Chondrocyte (in vitro differentiated cells): ENCODE measurements around the gene CLASP1. TPM values are rescaled to one million over a fixed set of nuclear protein-coding genes. Genes with fewer than 3 reads are reported as not detected.

ENCODE experiments used
- DNase-seq: peaks from one replicate; pipeline ENCODE4 v3.0.0; 2021; ENCODE audit warnings: mixed read lengths, low spot score
- H3K27ac Mint-ChIP-seq: one replicate; pipeline ENCODE4 v1.8.0; 2021; ENCODE audit warnings: mild to moderate bottlenecking, moderate library complexity, mixed read lengths; ENCODE audit not compliant: unreplicated experiment
- H3K27me3 Mint-ChIP-seq: 2 replicates; pipeline ENCODE4 v1.8.0; 2021; ENCODE audit warnings: low read depth, mixed read lengths
- H3K36me3 Mint-ChIP-seq: 2 replicates; pipeline ENCODE4 v1.8.0; 2021; ENCODE audit warnings: low read depth, mixed read lengths
- H3K4me1 Mint-ChIP-seq: 2 replicates; pipeline ENCODE4 v1.8.0; 2021; ENCODE audit warnings: low read depth, mild to moderate bottlenecking, mixed read lengths
- H3K4me3 Mint-ChIP-seq: one replicate; pipeline ENCODE4 v1.8.0; 2021; ENCODE audit warnings: mild to moderate bottlenecking, moderate library complexity, mixed read lengths; ENCODE audit not compliant: unreplicated experiment
- H3K9me3 Mint-ChIP-seq: 2 replicates; pipeline ENCODE4 v1.8.0; 2021; ENCODE audit warnings: low read depth, mixed read lengths
- total RNA-seq: library from RNA; stranded (reverse); gene quantifications from 3 replicates; pipeline ENCODE4 v1.2.1, GENCODE V29; 2021
- TF ChIP-seq, protein P1 (sequence below): fragments of 200-600 bp; sonication (generic); IDR thresholded peaks from 2 replicates; pipeline ENCODE4 v1.5.0; 2021; ENCODE audit warnings: antibody characterized with exemption, mild to moderate bottlenecking, moderate library complexity

Gene CLASP1
- total RNA-seq, 1 donor from 2014 or later = 56.0 TPM

- no peaks in the 10 kb centered on the region for H3K27me3 Mint-ChIP-seq
- H3K4me3 Mint-ChIP-seq = no peak overlapping the region
- TF ChIP-seq, protein P1, sequence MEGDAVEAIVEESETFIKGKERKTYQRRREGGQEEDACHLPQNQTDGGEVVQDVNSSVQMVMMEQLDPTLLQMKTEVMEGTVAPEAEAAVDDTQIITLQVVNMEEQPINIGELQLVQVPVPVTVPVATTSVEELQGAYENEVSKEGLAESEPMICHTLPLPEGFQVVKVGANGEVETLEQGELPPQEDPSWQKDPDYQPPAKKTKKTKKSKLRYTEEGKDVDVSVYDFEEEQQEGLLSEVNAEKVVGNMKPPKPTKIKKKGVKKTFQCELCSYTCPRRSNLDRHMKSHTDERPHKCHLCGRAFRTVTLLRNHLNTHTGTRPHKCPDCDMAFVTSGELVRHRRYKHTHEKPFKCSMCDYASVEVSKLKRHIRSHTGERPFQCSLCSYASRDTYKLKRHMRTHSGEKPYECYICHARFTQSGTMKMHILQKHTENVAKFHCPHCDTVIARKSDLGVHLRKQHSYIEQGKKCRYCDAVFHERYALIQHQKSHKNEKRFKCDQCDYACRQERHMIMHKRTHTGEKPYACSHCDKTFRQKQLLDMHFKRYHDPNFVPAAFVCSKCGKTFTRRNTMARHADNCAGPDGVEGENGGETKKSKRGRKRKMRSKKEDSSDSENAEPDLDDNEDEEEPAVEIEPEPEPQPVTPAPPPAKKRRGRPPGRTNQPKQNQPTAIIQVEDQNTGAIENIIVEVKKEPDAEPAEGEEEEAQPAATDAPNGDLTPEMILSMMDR = peak; percentile 81
- peaks cover 14% of the 10 kb centered on the region for H3K4me1 Mint-ChIP-seq
- DNase-seq = no peak
- H3K36me3 Mint-ChIP-seq = no peaks in the 10 kb centered on the region
- H3K27ac Mint-ChIP-seq = peak overlapping the region; percentile 62
- H3K9me3 Mint-ChIP-seq = no peaks in the 10 kb centered on the region
Observed at GRCh38 chr2:121596221-121597080, 52.8 kb downstream of the CLASP1 start.

DNA sequence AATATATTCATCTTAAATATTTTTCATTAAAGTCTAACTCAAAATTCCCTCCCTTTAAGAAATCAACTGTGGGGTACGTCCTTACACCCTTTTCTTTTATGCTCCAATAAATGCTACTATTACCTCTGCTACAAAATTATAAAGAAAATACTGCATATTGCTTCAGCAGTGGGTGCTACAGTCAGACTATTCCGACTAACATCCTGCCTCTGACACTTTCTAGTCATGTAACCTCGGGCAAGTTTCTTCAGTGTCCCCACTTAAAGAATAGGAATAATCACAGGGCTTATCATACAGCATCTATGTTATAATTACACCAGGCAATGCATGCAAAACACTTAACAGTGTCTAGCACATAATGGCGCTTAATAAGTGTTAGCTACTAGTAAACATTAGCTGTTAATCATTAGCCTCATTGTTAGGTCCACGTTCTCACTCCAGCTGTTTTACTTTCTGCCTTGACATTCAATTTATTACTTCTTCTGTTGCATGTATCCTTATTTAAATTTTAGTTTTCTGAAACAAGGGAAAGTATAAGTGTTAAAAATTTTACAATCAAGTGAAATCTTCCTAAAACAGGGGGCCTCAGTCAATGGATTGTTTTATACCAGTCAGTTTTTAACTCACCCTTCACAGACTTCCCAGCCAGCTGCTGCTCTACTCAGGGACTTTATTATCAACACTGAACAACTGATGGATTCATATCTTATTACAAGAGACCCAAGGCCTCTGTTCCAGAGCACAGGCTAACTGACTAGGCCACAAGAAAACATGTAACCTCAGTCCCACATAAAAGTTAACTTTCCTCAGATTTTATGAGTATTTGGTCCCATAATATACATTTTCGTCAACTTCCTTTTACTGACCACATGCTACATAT lies 54.0 kb downstream of the CLASP1 start:
- no peak for DNase-seq
- Mint-ChIP-seq H3K9me3 (no peaks in the 10 kb centered on the region), H3K36me3 (no peaks in the 10 kb centered on the region), H3K4me3 (no peak overlapping the region), H3K27me3 (no peaks in the 10 kb centered on the region), H3K27ac (peak overlapping the region; percentile 18), H3K4me1 (peaks cover 10% of the 10 kb centered on the region)
- TF ChIP-seq, protein P1 = no peak

DNA sequence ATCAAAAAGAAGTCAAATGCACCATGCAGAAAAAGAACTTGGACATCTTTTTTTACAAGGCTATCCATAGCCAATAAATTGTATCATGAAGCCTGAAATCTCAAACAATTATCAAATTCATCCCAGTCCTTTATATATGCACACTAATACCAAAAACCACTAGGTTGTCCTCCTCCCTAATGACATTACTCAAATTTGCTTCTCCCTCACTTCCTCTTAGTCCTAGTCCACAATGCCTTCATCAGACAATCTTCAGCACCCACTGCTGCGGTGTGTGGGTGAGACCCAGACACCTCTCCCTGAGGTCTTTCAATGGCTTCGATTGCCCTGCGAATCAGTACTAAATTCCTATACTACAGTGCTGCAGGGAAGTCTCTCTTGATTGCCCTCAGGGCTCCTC lies 58.1 kb downstream of the CLASP1 start:
- H3K27ac Mint-ChIP-seq = no peak overlapping the region
- H3K9me3 Mint-ChIP-seq = no peaks in the 10 kb centered on the region
- no peaks in the 10 kb centered on the region for H3K36me3 Mint-ChIP-seq
- H3K4me1 Mint-ChIP-seq = peaks cover 14% of the 10 kb centered on the region
- TF ChIP-seq, protein P1 = no peak
- H3K27me3 Mint-ChIP-seq = no peaks in the 10 kb centered on the region
- DNase-seq = no peak
- H3K4me3 Mint-ChIP-seq = no peak overlapping the region

- Mint-ChIP-seq H3K4me1 (peaks cover 17% of the 10 kb centered on the region), H3K27me3 (no peaks in the 10 kb centered on the region), H3K9me3 (no peaks in the 10 kb centered on the region), H3K4me3 (no peak overlapping the region), H3K27ac (peak overlapping the region; percentile 71), H3K36me3 (peaks cover 1% of the 10 kb centered on the region)
- TF ChIP-seq, protein P1 = no peak
- no peak for DNase-seq
Observed at GRCh38 chr2:121588357-121588756, 60.9 kb downstream of the CLASP1 start.

DNA sequence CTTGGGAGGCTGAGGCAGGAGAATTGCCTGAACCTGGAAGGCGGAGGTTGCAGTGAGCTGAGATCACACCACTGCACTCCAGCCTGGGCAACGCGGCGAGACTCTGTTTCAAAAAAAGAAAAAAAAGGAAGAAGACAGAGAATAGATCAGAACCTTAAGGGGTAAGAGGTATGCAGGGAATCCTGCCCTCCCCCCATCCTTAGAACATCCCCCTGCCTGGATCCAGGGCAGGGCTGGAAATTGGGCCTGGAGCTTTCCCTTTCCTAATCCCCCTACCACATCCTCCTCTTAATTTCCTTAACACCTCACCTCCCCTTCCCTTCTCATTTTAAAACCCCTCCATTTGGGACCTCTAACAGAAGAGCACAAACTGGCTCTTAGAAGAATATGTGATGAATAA lies 62.1 kb downstream of the CLASP1 start:
- peaks cover 1% of the 10 kb centered on the region for H3K36me3 Mint-ChIP-seq
- TF ChIP-seq, protein P1 = no peak
- peaks cover 17% of the 10 kb centered on the region for H3K4me1 Mint-ChIP-seq
- H3K27me3 Mint-ChIP-seq = no peaks in the 10 kb centered on the region
- no peaks in the 10 kb centered on the region for H3K9me3 Mint-ChIP-seq
- no peak for DNase-seq
- H3K4me3 Mint-ChIP-seq = no peak overlapping the region
- no peak overlapping the region for H3K27ac Mint-ChIP-seq
